ENCODE measurements around the gene GPRASP2.

DNA sequence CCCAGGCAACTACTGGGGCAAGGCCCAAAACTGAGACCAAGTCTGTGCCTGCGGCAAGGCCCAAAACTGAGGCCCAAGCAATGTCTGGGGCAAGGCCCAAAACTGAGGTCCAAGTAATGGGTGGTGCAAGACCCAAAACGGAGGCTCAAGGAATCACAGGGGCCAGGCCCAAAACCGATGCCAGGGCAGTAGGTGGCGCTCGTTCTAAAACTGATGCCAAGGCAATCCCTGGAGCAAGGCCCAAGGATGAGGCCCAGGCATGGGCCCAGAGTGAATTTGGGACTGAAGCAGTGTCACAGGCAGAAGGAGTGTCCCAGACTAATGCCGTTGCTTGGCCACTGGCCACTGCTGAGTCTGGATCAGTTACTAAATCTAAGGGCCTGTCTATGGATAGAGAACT, 2.7 kb downstream of the GPRASP2 start:
- TF ChIP-seq, protein P1, sequence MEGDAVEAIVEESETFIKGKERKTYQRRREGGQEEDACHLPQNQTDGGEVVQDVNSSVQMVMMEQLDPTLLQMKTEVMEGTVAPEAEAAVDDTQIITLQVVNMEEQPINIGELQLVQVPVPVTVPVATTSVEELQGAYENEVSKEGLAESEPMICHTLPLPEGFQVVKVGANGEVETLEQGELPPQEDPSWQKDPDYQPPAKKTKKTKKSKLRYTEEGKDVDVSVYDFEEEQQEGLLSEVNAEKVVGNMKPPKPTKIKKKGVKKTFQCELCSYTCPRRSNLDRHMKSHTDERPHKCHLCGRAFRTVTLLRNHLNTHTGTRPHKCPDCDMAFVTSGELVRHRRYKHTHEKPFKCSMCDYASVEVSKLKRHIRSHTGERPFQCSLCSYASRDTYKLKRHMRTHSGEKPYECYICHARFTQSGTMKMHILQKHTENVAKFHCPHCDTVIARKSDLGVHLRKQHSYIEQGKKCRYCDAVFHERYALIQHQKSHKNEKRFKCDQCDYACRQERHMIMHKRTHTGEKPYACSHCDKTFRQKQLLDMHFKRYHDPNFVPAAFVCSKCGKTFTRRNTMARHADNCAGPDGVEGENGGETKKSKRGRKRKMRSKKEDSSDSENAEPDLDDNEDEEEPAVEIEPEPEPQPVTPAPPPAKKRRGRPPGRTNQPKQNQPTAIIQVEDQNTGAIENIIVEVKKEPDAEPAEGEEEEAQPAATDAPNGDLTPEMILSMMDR (IDR thresholded peaks at IDR 0.05), result no peak
- TF ChIP-seq POLR2A (IDR thresholded peaks at IDR 0.05), result no peak

Data from right lobe of liver (tissue), 4 donors.